Gastrocnemius medialis (tissue), 4 donors: ENCODE measurements around the gene CDPF1.

Source experiments
- CTCF ChIP-seq, 5 experiments: fragments of 450-650 bp in 3 of 5; fragments of 200-600 bp in 2 of 5; sonication (generic) in 2 of 5; IDR thresholded peaks in 4 of 5; conservative IDR thresholded peaks in 1 of 5; 1 replicate in 4 of 5; 2 replicates in 1 of 5; pipeline ENCODE4 v1.5.1; 2016 to 2019; ENCODE audit warnings: antibody characterized with exemption in 5 of 5, mild to moderate bottlenecking in 3 of 5, moderate library complexity in 3 of 5
- POLR2A ChIP-seq, 2 donors: fragments of 450-650 bp; IDR thresholded peaks; one replicate each; pipeline ENCODE4 v1.6.1; 2017; ENCODE audit warnings: antibody characterized with exemption in 2 of 2, mild to moderate bottlenecking in 2 of 2, moderate library complexity in 2 of 2

GRCh38 chr22:46294784-46295183, 44.7 kb upstream of the CDPF1 start:
- TF ChIP-seq CTCF (IDR thresholded peaks at IDR 0.05 in 4 of 5, conservative IDR thresholded peaks at IDR 0.05 in 1 of 5), result no peak
- TF ChIP-seq POLR2A (IDR thresholded peaks at IDR 0.05), result no peak
